ENCODE measurements around the gene TRMT1L. TPM values are rescaled to one million over a fixed set of nuclear protein-coding genes. Genes with fewer than 3 reads are reported as not detected.

TRMT1L gene
- total and polyA plus RNA-seq, 11 donors: 8.4 to 42.3 (median 28.3) TPM

- 93 to 98% (median 95%) methylated on average over 5 of the region's 5 CpGs for WGBS, 4 donors
- no peak overlapping the region for H3K27ac ChIP-seq
- peaks cover 0 to 57% (median 47%) of the 10 kb centered on the region in 9 donors for H3K36me3 ChIP-seq
- peaks cover 0 to 36% (median 22%) of the 10 kb centered on the region in 12 donors for H3K4me1 ChIP-seq
- TF ChIP-seq CTCF (IDR thresholded peaks at IDR 0.05) (no peak), POLR2A (IDR thresholded peaks at IDR 0.05) (no peak)
- H3K27me3 ChIP-seq: no peaks in the 10 kb centered on the region
- intact Hi-C loops (cut with DNase I): loop anchor here in 6 of 10 donors (10.0 kb wide), 4 partner anchors 166 to 524 kb away; partner anchors contain the start of gene NIBAN1 (in 1 of the 6)
- no peak overlapping the region for H3K4me3 ChIP-seq
- H3K9me3 ChIP-seq: no peaks in the 10 kb centered on the region
- ATAC-seq (no peak), DNase-seq (no peak)
Observed at GRCh38 chr1:185151215-185151614, 5.5 kb downstream of the TRMT1L start.

GRCh38 chr1:185144233-185144632, 12.5 kb downstream of the TRMT1L start:
- Histone ChIP-seq H3K27ac (no peak overlapping the region), H3K36me3 (peaks cover 0 to 99% (median 95%) of the 10 kb centered on the region in 9 donors), H3K27me3 (no peaks in the 10 kb centered on the region), H3K4me3 (no peak overlapping the region), H3K9me3 (no peaks in the 10 kb centered on the region), H3K4me1 (no peaks in the 10 kb centered on the region)
- TF ChIP-seq CTCF (IDR thresholded peaks at IDR 0.05) (no peak), POLR2A (IDR thresholded peaks at IDR 0.05) (no peak)
- intact Hi-C loops (cut with DNase I): no loop called here
- DNase-seq: no peak
- ATAC-seq: no peak

- no peaks in the 10 kb centered on the region for H3K4me1 ChIP-seq
- H3K4me3 ChIP-seq: no peak overlapping the region
- no peak for TF ChIP-seq POLR2A (IDR thresholded peaks at IDR 0.05)
- TF ChIP-seq CTCF (IDR thresholded peaks at IDR 0.05): no peak
- intact Hi-C loops (cut with DNase I): no loop called here
- no peak overlapping the region for H3K27ac ChIP-seq
- DNase-seq (no peak), ATAC-seq (no peak)
- no peaks in the 10 kb centered on the region for H3K9me3 ChIP-seq
- no peaks in the 10 kb centered on the region for H3K27me3 ChIP-seq
- WGBS, 4 donors: 92 to 95% (median 95%) methylated on average over 4 of the region's 4 CpGs
- peaks cover 0 to 99% (median 89%) of the 10 kb centered on the region in 9 donors for H3K36me3 ChIP-seq
Observed at GRCh38 chr1:185139246-185139645, 17.5 kb downstream of the TRMT1L start.

GRCh38 chr1:185137896-185138545, 18.7 kb downstream of the TRMT1L start:
- no peak for ATAC-seq
- H3K36me3 ChIP-seq: peaks cover 0 to 99% (median 89%) of the 10 kb centered on the region in 9 donors

More at GRCh38 chr1:185137896-185138545, 18.7 kb downstream of the TRMT1L start:
- TF ChIP-seq CTCF (IDR thresholded peaks at IDR 0.05) (no peak), POLR2A (IDR thresholded peaks at IDR 0.05) (no peak)
- Histone ChIP-seq H3K27ac (no peak overlapping the region), H3K9me3 (no peaks in the 10 kb centered on the region), H3K4me3 (no peak overlapping the region), H3K27me3 (no peaks in the 10 kb centered on the region), H3K4me1 (no peaks in the 10 kb centered on the region)
- WGBS, 4 donors: 95 to 100% (median 97%) methylated on average over 1 of the region's 1 CpG
- intact Hi-C loops (cut with DNase I): no loop called here
- no peak for DNase-seq
